Activated CD4-positive, CD25-positive, alpha-beta regulatory T cell treated with anti-CD3 and anti-CD28 coated beads, Interleukin-2, amount 50 U/mL, for 16 hours (primary cell): Measurements from ENCODE around the gene TSC22D4.
"Not testable (repeated sequence)": the region's sequence is repeated elsewhere in the genome, so short reads cannot be mapped to it uniquely, and the experiment has no call there.

Source experiments
- DNase-seq: peaks from one replicate; pipeline ENCODE4 v3.0.0-alpha.2; 2020; ENCODE audit warnings: low read depth, low spot score

The TSC22D4 gene

DNA sequence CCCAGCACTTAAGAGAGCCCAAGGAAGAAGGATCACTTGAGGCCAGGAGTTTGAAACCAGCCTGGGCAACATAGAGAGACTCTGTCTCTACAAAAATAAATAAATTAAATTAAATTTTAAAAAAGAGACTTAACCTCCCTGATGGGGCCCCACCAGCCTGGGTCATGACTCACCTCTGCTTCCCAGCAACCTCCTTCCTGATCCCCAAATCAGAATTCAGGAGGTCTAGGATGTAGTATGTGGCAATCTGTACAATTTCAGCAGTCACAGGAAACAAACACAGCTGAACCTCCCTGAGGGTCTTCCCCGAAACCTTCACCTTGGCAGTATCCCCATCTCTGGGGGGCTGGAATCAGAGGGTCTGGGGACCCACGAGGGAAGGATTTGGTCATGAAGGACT lies 33.0 kb downstream of the TSC22D4 start:
- DNase-seq: no peak

DNA sequence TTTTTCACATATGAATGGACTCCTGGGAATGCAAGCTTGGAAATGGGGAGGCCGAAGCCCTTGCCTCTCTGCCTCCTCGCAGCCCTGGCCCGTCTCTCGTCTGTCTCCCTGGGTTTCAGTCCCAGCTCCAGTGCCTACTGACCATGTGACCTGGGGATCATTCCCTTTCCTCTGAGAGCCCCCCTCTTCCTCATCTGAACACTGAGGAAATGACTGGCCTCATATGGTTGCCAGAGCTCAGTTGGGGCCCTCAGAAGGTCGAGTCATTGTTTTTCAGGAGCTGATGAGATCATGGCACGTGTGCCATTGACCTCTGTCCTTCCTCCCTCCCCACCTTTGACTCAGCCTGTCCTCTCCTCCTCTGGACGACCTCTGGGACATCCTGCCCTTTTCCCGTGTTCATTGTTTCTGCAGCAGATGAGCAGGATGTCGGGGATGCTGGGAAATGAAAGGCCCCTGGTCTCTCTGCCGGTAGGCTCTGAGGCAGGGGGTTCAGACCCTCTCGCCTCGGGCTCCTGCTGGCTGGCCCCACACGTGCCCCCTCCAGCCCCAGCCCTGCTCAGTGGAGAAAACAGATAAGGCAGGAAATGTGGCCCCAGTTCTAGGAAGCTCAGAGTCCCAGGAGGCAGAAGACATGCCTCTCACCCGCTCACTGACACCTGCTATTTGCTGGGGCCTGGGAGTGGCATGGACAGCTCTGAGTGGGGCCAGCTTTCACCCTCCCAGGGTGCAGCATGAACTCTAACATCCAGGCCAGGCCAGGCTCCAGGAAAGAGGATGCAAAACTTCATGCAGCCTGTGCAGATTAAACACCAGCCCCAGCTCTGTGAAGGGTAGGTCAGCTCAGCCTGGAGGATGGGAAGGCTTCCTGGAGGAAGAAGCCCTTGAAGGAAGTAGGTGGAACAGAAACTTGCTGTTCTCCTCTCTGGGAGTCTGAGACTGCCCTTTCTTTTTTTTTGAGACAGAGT lies 34.4 kb downstream of the TSC22D4 start:
- no peak for DNase-seq

DNA sequence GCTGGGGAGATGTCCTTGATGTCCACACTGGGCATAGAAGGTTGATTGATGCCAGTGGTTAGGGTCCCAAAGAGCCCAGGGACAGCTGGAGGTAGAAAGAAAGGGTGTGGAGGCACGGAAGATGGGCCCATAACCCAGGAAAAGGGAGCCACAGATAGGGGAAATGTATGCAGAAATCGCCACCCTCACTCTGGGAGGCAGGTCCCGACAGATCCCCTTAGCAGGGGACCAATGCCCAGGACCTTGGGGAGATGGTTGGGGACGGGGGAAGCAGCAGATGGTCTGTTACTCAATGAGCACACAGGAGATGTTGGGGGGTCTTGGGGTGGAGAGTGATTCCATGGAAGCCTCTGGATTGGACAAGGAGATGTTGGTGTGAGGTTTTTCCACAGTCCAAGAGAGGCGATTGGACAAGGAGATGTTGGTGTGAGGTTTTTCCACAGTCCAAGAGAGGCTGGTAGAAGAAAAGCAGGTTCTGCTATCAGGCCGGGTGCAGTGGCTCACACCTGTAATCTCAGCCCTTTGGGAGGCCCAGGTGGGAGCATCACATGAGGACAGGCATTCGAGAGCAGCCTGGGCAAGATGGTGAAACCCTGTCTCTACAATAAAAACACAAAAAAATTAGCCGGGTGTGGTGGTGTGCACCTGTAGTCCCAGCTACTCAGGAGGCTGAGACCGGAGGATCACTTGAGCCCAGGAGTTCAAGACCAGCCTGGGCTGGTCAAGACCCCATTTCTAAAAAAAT lies 35.7 kb downstream of the TSC22D4 start:
- no peak for DNase-seq

DNA sequence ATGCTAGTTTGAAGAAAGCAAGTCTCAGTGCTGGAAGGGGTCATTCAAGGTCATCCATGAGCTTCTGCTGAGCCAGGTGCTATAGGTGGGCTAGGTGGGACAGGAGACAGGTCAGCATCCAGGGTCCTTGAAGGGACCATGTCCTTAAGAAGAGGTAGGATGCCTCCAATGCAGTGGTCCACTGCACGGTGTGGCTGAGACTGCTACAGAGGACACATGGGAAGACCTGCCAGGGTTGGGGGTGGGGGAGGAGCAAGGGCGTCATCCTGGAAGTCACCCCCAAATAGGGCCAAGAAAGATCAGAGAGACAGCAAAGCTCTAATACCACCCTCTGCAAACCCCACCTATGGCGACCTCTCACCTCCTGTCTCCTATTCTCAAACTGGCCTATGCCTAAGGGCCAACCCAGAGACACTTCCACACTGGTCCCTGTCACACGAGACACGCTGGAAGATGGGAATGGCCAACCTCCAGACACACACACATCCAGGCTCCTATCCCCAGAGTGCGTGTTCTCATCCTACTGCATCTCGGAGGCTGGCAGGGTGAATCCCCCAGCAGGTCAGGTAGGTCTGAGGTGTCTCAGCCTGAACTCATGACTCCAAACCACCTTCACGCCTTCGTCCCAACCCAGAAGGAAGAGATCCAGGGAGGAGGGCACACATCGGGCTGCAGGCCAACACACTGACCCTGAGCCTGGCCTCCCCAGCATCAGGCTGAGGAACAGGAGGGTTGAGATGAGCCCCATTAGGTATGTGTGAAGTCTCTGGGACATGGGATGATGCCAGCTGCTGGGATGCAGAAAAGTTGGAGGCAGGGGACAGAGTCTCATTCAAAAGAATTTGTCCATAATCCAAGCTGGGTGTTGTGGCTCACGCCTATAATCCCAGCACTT lies 37.1 kb downstream of the TSC22D4 start:
- no peak for DNase-seq

DNA sequence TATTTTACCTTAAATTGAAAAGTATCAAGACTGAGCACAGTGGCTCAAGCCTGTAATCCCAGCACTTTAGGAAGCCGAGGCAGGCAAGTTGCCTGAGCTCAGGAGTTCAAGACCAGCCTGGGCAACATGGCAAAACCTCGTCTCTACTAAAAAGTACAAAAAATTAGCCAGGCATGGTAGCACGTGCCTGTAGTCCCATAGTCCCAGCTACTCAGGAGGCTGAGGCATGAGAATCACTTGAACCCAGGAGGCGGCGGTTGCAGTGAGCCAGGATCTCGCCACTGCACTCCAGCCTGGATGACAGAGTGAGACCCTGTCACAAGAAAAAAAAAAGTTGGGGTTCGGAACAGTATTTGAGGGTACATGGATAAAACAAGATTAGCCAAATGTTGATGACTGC lies 39.8 kb downstream of the TSC22D4 start:
- not testable (repeated sequence) for DNase-seq

DNA sequence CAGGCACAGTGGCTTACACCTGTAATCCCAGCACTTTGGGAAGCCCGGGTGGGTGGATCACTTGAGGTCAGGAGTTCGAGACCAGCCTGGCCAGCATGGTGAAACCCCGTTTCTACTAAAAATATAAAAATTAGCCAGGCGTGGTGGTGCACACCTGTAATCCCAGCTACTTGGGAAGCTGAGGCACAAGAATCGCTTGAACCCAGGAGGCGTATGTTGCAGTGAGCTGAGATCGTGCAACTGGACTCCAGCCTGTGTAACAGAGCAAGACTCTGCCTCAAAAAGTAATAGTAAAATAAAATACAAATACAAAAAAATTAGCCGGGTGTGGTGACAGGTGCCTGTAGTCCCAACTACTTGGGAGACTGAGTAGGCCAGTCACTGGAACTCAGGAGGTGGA lies 40.3 kb downstream of the TSC22D4 start:
- not testable (repeated sequence) for DNase-seq

DNA sequence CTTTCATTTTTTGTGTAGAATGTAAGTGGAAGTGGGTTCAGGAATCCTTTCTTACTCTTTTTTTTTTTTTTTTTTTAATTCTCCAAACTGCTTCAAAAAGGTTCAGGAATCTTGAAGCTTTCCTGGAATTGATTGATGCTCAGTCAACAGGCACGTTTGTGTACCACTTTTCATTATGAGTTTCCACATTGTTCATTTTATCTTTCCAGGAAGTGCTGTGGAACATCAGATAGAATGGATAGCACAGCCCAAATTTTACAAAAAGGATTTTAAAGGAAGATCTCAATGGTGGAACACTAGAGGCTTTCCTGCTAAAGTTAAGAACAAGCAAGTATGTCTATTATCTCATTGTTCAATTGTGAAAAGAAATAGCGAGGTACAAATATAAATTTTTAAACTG lies 40.8 kb downstream of the TSC22D4 start:
- DNase-seq: no peak

DNA sequence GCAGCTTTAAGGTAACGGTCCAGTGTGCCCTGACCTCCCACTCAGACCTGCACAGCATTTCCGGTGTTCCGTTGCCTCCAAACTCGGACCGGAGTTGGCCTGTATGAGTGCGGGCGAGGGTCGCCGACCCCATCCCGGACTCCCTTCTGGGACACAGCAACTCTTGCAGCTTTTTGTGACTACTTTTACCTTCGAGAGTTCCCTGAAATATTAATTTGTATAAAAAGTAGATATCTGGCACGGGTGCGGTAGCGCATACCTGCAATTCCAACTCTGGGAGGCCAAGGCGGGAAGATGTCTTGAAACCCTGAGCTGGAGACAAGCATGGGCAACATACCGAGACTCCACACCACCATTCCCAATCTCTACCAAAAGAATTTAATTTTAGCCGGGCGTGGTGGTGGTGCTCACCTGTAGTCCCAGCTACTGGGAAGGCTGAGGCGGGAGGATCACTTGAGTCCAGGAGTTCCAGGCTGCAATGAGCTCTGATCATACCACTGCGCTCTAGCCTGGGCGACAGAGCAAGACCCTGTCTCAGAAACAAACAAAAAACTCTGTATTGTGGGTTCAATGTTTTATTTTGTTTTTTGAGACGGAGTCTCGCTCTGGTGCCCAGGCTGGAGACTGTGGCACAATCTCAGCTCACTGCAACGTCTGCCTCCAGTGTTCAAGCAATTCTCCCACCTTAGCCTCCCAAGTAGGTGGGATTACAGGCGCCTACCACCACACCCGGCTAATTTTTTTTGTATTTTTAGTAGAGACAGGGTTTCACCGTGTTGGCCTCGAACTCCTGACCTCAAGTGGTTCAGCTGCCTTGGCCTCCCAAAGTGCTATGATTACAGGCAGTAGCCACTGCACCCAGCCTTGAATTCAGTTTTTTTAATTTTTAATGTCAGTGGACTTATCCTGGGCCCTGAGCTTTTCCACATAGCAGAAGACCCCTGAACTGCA lies 41.6 kb downstream of the TSC22D4 start:
- no peak for DNase-seq

DNA sequence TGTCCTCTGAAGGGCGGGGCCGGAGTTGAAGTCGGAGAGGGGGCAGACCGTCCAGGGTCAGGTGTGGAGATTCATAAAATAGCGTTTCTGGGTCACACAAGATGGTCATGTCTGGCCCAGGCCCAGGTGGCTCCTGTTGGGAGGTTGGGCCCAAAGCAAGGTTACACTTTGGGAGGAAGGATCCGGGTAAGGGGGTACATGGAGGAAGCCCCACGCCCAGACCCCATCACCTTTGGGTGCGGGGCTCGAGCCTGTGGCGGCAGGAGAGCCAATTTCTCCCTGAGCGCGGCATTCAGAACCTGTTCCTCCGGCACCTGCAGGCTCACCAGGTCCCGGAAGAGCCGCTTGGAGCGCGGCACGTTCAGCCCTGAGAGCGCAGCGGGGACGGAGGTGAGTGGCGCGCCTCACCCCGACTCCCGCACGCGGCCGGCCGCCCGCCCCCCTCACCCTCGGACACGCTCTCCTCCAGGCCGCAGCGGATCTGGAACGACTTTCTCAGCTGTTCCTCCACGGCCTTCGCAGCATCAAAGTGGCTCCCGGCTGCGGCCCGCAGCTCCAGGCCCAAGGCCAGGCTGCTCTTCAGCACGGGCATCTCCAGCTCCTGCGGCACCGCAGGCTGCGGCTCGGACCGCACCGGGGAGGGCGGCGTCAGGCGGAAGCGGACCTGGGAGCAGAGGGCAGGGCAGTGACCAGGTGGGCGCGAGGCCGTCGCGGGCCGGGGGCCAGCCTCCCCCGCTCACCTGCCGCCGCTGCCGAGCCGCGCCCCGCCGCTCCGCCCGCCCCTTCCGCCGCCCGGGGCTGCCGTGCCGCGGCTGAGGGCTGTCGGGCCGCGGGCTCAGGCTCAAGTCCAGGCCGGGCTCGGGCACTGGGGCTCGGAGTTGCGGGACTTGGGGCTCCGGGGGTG lies 43.4 kb downstream of the TSC22D4 start:
- no peak for DNase-seq

DNA sequence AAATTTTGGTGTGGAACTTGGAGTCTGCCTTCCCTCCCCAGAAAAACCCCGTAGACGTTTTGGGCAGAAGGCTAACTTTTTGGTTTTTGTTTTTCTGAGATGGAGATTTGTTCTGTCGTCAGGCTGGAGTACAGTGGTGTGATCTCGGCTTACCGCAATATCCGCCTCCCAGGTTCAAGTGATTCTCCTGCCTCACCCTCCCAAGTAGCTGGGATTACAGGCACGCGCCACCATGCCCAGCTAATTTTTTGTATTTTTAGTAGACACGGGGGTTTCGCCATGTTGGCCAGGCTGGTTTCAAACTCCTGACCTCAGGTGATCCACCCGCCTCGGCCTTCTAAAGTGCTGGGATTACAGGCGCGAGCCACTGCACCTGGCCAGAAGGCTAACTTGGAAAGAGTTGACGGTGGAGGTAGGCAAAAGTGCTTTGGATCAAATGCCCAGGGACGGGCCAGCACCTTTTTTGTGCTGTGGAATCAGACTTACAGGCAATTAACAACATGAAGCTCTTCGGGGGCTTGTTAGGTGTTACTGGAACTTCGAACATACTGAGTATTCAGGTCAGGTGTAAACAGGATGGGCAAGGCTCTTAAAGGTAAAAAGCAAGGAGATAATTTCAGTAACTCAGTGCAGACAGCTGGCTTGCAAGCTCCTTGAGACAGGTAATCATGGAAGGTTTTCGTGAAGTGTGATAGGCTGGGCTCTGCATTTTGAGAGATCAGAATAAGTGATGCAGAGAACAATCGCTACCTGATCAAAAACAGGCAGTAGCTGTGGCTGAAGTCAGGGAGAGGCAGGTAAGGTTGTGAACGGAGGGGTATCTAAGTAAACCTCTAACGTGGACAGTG lies 44.5 kb downstream of the TSC22D4 start:
- DNase-seq: no peak

DNA sequence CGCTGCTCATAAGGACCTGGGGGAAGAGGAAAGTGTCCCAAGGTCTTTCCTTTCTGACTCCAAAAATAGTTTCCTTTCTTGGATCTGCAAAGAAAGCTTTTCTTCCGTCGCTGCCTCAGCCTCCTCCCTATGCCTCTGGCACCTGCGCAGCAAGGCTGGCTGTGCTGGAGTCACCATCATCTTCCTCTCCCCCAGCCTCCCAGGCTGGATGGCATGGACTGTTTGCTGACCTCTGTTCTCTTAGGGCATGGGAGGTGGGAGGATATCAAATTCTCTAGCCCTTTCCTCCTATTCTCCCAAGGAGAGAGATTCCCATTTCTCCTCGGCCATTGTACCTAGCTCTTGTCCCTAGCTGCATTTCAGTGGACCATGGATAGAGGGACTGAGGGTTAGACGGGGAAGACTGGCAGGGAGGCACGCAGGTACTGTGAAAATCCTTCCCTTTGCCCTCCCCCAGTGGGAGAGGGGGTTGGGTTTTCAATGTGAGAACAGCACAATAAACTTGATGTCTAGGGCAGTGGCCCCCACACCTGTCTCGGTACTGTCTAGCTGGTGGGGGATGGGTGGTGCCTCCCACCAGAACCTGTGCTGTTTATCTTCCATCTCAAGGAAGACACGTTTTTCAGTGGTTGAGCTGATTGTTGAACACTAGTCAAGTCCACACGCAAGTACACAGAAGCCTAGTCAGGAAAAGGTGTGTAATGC lies 45.3 kb downstream of the TSC22D4 start:
- DNase-seq: no peak

DNA sequence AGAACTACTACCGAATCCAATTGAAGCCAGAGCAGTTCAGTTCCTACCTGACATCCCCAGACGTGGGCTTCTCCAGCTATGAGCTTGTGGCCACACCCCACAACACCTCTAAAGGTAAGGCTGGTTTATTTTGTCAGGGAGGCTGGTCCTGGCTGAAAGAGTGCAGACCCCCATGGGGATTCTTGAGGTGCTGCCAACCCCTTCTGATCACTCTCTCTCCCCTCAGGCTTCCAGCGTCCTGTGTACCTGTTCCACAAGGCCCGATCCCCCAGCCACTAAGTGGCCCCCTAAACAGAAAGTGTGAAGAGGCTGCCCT lies 45.8 kb downstream of the TSC22D4 start:
- no peak for DNase-seq

DNA sequence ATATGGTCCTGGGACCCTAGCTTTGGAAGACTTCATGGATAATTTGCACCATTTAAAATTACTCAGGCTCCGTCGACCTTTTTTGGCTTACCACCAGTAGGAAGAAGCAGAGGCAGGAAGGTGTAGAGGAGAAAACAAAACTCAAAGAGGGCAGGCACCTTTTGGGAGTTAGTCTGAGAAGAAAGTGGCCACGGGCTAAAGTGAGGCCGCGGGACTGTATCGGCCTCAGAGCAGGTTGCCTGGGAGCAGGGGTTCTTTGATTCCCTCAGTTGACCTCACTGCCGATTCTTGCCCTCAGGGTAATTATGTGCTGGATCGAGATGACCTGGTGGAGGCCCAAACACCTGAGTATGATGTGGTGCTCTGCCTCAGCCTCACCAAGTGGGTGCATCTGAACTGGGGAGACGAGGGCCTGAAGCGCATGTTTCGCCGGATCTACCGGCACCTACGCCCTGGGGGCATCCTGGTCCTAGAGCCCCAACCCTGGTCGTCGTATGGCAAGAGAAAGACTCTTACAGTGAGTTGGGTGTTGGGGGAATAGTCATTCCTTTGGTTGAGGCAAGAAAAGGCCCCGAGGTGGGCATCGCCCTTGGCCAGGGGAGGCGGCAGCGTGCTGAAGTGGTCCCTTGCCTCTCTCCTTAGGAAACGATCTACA lies 46.3 kb downstream of the TSC22D4 start:
- DNase-seq: no peak

DNA sequence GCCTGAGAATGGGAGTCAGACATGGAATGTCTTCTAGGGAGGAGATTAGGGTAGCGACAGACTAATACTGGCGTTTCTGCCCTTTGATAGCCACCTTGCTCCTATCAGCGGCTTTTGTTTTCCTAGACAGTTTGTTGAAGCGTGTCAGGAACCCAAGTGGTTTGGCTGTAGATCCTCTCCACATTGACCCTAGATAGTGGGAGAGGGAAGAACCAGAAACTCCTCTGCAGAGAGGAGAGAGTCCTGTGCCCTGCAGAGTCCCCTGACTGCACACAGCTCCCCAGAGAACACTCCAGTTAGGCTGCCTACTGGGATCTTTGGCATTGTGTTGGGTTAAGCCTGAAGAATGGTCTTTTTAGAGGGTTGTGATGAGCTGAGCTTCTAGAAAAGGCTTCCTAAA lies 47.0 kb downstream of the TSC22D4 start:
- no peak for DNase-seq

DNA sequence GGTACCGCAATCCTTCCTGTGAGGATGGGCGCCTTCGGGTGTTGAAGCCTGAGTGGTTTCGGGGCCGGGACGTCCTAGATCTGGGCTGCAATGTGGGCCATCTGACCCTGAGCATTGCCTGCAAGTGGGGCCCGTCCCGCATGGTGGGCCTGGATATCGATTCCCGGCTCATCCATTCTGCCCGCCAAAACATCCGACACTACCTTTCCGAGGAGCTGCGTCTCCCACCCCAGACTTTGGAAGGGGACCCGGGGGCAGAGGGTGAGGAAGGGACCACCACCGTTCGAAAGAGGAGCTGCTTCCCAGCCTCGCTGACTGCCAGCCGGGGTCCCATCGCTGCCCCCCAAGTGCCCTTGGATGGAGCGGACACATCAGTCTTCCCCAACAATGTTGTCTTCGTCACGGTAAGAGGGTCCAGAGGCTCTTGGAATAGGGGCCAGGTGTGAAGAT lies 47.7 kb downstream of the TSC22D4 start:
- DNase-seq: no peak

DNA sequence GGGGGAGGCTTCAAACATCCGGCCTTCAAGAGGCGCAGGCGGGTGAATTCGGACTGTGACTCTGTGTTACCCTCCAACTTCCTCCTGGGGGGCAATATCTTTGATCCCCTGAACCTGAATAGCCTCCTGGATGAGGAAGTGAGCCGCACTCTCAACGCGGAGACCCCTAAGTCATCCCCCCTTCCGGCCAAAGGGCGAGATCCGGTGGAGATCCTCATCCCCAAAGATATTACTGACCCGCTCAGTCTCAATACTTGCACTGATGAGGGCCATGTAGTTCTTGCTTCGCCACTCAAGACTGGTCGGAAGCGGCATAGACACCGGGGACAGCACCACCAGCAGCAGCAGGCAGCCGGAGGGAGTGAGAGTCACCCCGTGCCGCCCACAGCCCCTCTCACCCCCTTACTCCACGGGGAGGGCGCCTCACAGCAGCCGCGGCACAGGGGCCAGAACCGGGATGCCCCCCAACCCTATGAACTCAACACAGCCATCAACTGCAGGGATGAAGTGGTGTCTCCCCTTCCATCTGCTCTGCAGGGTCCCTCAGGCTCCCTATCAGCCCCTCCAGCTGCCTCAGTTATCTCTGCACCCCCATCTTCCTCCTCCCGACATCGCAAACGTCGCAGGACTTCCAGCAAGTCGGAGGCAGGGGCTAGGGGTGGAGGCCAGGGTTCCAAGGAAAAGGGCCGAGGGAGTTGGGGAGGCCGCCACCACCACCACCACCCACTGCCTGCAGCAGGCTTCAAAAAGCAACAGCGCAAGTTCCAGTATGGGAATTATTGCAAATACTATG lies 48.3 kb downstream of the TSC22D4 start:
- DNase-seq: no peak
